ENCODE results near the gene PROSER3. TPM values are rescaled to one million over a fixed set of nuclear protein-coding genes. Genes with fewer than 3 reads are reported as not detected.

PROSER3 gene
- total and polyA plus RNA-seq, 2 experiments from 2014 or later = 16.3 to 28.9 TPM

GRCh38 chr19:35816846-35817245, 58.9 kb downstream of the PROSER3 start:
- no peaks in the 10 kb centered on the region for H3K27me3 ChIP-seq
- no peak for DNase-seq (ENCODE audit: low read depth in 1 of 2, low spot score in 1 of 2)
- TF ChIP-seq, protein P1, sequence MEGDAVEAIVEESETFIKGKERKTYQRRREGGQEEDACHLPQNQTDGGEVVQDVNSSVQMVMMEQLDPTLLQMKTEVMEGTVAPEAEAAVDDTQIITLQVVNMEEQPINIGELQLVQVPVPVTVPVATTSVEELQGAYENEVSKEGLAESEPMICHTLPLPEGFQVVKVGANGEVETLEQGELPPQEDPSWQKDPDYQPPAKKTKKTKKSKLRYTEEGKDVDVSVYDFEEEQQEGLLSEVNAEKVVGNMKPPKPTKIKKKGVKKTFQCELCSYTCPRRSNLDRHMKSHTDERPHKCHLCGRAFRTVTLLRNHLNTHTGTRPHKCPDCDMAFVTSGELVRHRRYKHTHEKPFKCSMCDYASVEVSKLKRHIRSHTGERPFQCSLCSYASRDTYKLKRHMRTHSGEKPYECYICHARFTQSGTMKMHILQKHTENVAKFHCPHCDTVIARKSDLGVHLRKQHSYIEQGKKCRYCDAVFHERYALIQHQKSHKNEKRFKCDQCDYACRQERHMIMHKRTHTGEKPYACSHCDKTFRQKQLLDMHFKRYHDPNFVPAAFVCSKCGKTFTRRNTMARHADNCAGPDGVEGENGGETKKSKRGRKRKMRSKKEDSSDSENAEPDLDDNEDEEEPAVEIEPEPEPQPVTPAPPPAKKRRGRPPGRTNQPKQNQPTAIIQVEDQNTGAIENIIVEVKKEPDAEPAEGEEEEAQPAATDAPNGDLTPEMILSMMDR (IDR thresholded peaks at IDR 0.05; ENCODE audit: low read depth, low read length) = no peak
- H3K4me3 ChIP-seq = no peak overlapping the region
- no peak overlapping the region for H3K27ac ChIP-seq
- no peaks in the 10 kb centered on the region for H3K36me3 ChIP-seq
- H3K4me1 ChIP-seq (ENCODE audit: low read depth) = no peaks in the 10 kb centered on the region
- no peaks in the 10 kb centered on the region for H3K9me3 ChIP-seq (ENCODE audit: low read depth)

- H3K36me3 ChIP-seq = no peaks in the 10 kb centered on the region
- TF ChIP-seq, protein P1 (IDR thresholded peaks at IDR 0.05; ENCODE audit: low read depth, low read length) = no peak
- no peak overlapping the region for H3K27ac ChIP-seq
- no peaks in the 10 kb centered on the region for H3K9me3 ChIP-seq (ENCODE audit: low read depth)
- H3K27me3 ChIP-seq = no peaks in the 10 kb centered on the region
- H3K4me1 ChIP-seq (ENCODE audit: low read depth) = no peaks in the 10 kb centered on the region
- no peak overlapping the region for H3K4me3 ChIP-seq
- no peak for DNase-seq (ENCODE audit: low read depth in 1 of 2, low spot score in 1 of 2)
Observed at GRCh38 chr19:35818445-35818844, 60.5 kb downstream of the PROSER3 start.

Other genes starting within 250 kb of the PROSER3 start
- 232 and 289 TPM in 2 replicates for gene DMKN, start 244.5 kb upstream of the PROSER3 start, total RNA-seq
- gene DMKN, start 244.5 kb upstream of the PROSER3 start, polyA plus RNA-seq = 220 and 329 TPM in 2 replicates
- gene SBSN, start 229.9 kb upstream of the PROSER3 start, total RNA-seq = 0.15 TPM in 1 of 2 replicates, not detected in the other
- gene SBSN, start 229.9 kb upstream of the PROSER3 start, polyA plus RNA-seq = not detected in 2 replicates
- 0.46 TPM in 1 of 2 replicates, not detected in the other for gene GAPDHS, start 224.7 kb upstream of the PROSER3 start, total RNA-seq
- gene GAPDHS, start 224.7 kb upstream of the PROSER3 start, polyA plus RNA-seq = not detected in 2 replicates
- gene TMEM147, start 212.6 kb upstream of the PROSER3 start, total RNA-seq = 95.9 and 149 TPM in 2 replicates
- gene TMEM147, start 212.6 kb upstream of the PROSER3 start, polyA plus RNA-seq = 186 and 260 TPM in 2 replicates
- gene ATP4A, start 194.5 kb upstream of the PROSER3 start, total RNA-seq = 0.74 TPM in 1 of 2 replicates, not detected in the other
- gene ATP4A, start 194.5 kb upstream of the PROSER3 start, polyA plus RNA-seq = 0.10 TPM in 1 of 2 replicates, not detected in the other
- not detected in 2 replicates for gene PMIS2, start 172.0 kb upstream of the PROSER3 start, total RNA-seq
- not detected in 2 replicates for gene PMIS2, start 172.0 kb upstream of the PROSER3 start, polyA plus RNA-seq
- gene HAUS5, start 145.4 kb upstream of the PROSER3 start, total RNA-seq = 17.2 and 20.5 TPM in 2 replicates
- gene HAUS5, start 145.4 kb upstream of the PROSER3 start, polyA plus RNA-seq = 25.5 and 29.6 TPM in 2 replicates
- gene RBM42, start 129.1 kb upstream of the PROSER3 start, total RNA-seq = 128 and 146 TPM in 2 replicates
- gene RBM42, start 129.1 kb upstream of the PROSER3 start, polyA plus RNA-seq = 161 and 170 TPM in 2 replicates
- gene ETV2, start 116.4 kb upstream of the PROSER3 start, total RNA-seq = 1.1 and 3.1 TPM in 2 replicates
- gene ETV2, start 116.4 kb upstream of the PROSER3 start, polyA plus RNA-seq = 3.1 and 4.0 TPM in 2 replicates
- gene COX6B1, start 109.9 kb upstream of the PROSER3 start, total RNA-seq = 817 and 1,352 TPM in 2 replicates
- gene COX6B1, start 109.9 kb upstream of the PROSER3 start, polyA plus RNA-seq = 1,159 and 1,609 TPM in 2 replicates
- 1.2 TPM in 1 of 2 replicates, not detected in the other for gene UPK1A, start 91.7 kb upstream of the PROSER3 start, total RNA-seq
- 0.67 and 1.4 TPM in 2 replicates for gene UPK1A, start 91.7 kb upstream of the PROSER3 start, polyA plus RNA-seq
- gene ZBTB32, start 53.6 kb upstream of the PROSER3 start, total RNA-seq = not detected in 2 replicates
- 0.53 and 0.59 TPM in 2 replicates for gene ZBTB32, start 53.6 kb upstream of the PROSER3 start, polyA plus RNA-seq
- 18.2 and 38.1 TPM in 2 replicates for gene KMT2B, start 40.2 kb upstream of the PROSER3 start, total RNA-seq
- gene KMT2B, start 40.2 kb upstream of the PROSER3 start, polyA plus RNA-seq = 8.9 and 11.9 TPM in 2 replicates
- gene IGFLR1, start 15.7 kb upstream of the PROSER3 start, total RNA-seq = 1.5 and 2.6 TPM in 2 replicates
- gene IGFLR1, start 15.7 kb upstream of the PROSER3 start, polyA plus RNA-seq = 2.4 and 5.5 TPM in 2 replicates
- gene U2AF1L4, start 12.8 kb upstream of the PROSER3 start, total RNA-seq = 30.3 and 40.2 TPM in 2 replicates
- gene U2AF1L4, start 12.8 kb upstream of the PROSER3 start, polyA plus RNA-seq = 45.5 and 61.7 TPM in 2 replicates
- gene PSENEN, start 12.5 kb upstream of the PROSER3 start, total RNA-seq = 43.7 and 65.4 TPM in 2 replicates
- 158 and 173 TPM in 2 replicates for gene PSENEN, start 12.5 kb upstream of the PROSER3 start, polyA plus RNA-seq
- 16.0 and 16.8 TPM in 2 replicates for gene LIN37, start 9.6 kb upstream of the PROSER3 start, total RNA-seq
- 11.4 and 16.3 TPM in 2 replicates for gene LIN37, start 9.6 kb upstream of the PROSER3 start, polyA plus RNA-seq
- 0.51 and 2.5 TPM in 2 replicates for gene HSPB6, start 1.1 kb upstream of the PROSER3 start, total RNA-seq
- gene HSPB6, start 1.1 kb upstream of the PROSER3 start, polyA plus RNA-seq = 0.76 and 2.6 TPM in 2 replicates
- 10.9 and 47.4 TPM in 2 replicates for gene ARHGAP33, start 17.4 kb downstream of the PROSER3 start, total RNA-seq
- gene ARHGAP33, start 17.4 kb downstream of the PROSER3 start, polyA plus RNA-seq = 16.1 and 31.9 TPM in 2 replicates
- 0.09 TPM in 1 of 2 replicates, not detected in the other for gene PRODH2, start 54.7 kb downstream of the PROSER3 start, total RNA-seq
- gene PRODH2, start 54.7 kb downstream of the PROSER3 start, polyA plus RNA-seq = not detected in 2 replicates
- gene NPHS1, start 94.3 kb downstream of the PROSER3 start, total RNA-seq = 1.1 and 1.3 TPM in 2 replicates
- 0.37 TPM in 1 of 2 replicates, not detected in the other for gene NPHS1, start 94.3 kb downstream of the PROSER3 start, polyA plus RNA-seq
- 3.5 and 4.2 TPM in 2 replicates for gene KIRREL2, start 98.7 kb downstream of the PROSER3 start, total RNA-seq
- gene KIRREL2, start 98.7 kb downstream of the PROSER3 start, polyA plus RNA-seq = 3.2 and 3.7 TPM in 2 replicates
- gene APLP1, start 110.4 kb downstream of the PROSER3 start, total RNA-seq = 126 and 134 TPM in 2 replicates
- gene APLP1, start 110.4 kb downstream of the PROSER3 start, polyA plus RNA-seq = 117 and 157 TPM in 2 replicates
- 3.7 and 5.1 TPM in 2 replicates for gene NFKBID, start 142.4 kb downstream of the PROSER3 start, total RNA-seq
- gene NFKBID, start 142.4 kb downstream of the PROSER3 start, polyA plus RNA-seq = 6.4 and 8.5 TPM in 2 replicates
- gene HCST, start 144.4 kb downstream of the PROSER3 start, total RNA-seq = 2.5 TPM in 1 of 2 replicates, not detected in the other
- gene HCST, start 144.4 kb downstream of the PROSER3 start, polyA plus RNA-seq = 2.1 and 2.4 TPM in 2 replicates
- gene TYROBP, start 150.1 kb downstream of the PROSER3 start, total RNA-seq = 2.9 TPM in 1 of 2 replicates, not detected in the other
- 0.79 TPM in 1 of 2 replicates, not detected in the other for gene TYROBP, start 150.1 kb downstream of the PROSER3 start, polyA plus RNA-seq
- gene LRFN3, start 178.2 kb downstream of the PROSER3 start, total RNA-seq = 13.4 and 14.3 TPM in 2 replicates
- 10.3 and 16.0 TPM in 2 replicates for gene LRFN3, start 178.2 kb downstream of the PROSER3 start, polyA plus RNA-seq
- gene SDHAF1, start 237.0 kb downstream of the PROSER3 start, total RNA-seq = 49.6 and 58.0 TPM in 2 replicates
- gene SDHAF1, start 237.0 kb downstream of the PROSER3 start, polyA plus RNA-seq = 31.9 and 36.2 TPM in 2 replicates